Stimulated activated CD4-positive, alpha-beta T cell treated with anti-CD3 and anti-CD28 coated beads, Interleukin-2, amount 100 ng/mL, for 48 hours (primary cell): Measurements from ENCODE around the gene RABL2B.

Experiments
- DNase-seq, 2 donors: peaks; one replicate each; pipeline ENCODE4 v3.0.0-alpha.2; 2020

Gene RABL2B

DNA sequence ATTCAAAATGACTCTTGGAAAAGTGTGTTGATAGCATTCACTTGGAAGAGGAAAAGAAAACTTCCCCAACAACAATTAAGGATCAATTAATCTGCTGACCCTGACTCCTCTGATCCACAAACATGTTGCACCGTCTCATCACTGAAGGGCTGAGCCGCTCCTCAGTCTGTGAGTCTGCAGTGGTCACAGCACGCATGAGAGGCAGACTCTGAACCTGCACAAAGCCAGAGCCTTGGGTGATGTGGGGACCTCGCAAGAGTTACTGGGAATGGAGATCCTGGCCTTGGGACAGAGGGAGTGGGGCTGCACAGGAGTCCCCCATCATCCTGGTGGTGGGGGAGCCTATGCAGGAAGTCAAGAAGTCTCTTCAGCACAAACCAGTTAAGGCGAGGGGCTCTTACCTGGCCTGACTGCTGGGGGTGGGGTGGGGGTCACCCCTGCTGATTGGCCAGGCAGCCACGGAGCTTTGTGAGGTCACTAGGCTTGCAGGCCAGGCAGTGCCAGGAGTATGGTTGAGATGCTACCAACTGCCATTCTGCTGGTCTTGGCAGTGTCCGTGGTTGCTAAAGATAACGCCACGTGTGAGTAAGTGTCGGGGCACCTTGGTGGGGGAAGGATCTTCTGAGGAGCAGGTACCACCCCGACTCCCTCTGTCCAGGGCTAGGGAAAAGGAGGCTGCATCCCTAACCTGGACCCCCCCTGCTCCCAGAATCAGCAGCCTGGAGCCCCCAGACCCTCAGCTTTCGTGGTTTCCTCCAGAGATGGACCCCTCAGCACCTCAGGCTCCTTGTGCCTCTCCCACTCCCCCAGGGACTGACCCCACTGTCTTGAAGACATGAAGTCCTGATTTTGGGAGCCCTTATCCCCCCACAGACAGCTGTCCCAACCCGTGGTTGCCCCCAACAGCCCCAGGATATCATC is 45.4 kb downstream of the RABL2B start, which contains the start of gene ACR:
Gene ACR, plus strand, starts transcription at position 477 of the 921 bp plus-strand sequence. Its CDS starts 32 bp downstream, at position 509.
- DNase-seq = no peak

DNA sequence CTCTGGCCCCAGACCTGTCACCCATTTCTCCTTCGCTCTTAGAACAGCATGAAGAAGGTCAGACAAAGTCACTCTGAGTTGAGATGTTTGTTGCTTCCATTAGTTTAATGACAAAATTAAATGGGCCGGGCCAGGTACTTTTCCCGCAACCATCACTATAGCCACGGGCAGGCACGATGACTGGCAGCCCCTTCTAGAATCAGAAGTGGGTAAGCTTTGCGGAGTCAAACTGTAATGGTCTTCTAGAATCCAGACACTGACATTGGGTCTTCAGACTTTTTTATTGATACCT is 47.8 kb downstream of the RABL2B start:
- no peak for DNase-seq

DNA sequence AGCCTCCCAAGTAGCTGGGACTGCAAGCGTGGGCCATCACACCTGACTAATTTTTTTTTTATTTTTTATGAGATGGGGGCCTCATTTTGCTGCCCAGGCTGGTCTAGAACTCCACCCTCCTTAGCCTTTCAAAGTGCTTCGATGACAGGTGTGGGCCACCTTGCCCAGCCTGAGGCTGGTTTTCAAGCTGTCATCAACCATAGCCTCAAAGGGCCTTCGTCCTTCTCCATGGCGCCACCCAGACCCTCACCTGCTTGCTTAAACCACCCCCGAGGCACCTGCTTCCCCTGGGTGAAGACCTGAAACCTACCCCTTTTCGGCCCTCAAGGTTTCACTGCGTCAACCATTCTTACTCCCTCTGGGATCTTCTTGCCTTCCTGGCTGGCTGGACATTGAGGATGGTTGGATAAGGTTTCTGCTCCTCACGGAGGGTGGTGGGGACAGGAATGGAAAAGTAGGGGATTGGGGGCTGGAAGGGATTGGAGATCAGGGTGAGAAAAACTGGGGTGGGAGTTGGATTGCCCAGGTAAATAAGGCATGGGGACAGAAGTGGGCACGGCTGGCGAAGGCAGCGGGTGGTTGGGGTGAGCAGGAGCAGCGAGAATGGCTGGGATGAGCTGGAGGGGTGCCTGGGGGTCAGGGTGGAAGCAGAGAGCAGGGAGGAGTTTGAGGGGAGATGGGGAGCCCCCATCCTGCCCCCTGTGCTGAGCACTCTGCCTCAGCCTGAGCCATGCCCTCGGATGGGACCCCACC is 48.3 kb downstream of the RABL2B start:
- no peak for DNase-seq

DNA sequence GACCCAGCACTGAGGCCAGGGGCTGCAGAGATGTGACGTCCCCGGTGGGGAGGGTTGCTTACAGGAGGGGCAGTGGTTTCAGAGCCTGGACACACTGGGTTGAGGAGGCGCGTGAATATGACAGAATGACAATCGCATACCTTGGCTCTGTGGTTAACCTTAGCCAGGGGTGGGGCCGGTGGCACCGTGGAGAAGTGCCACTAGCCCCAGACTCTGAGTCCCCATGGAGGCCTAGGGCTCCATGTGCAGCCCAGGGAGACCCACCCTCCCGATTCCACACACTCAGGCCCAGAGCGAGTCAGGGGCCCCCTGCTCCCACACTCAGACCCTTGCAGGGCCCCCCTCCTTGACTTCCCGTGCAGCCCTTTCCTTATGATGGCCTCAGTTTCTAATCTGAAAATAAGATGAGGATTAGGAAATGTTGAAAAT is 49.1 kb downstream of the RABL2B start:
- no peak for DNase-seq

DNA sequence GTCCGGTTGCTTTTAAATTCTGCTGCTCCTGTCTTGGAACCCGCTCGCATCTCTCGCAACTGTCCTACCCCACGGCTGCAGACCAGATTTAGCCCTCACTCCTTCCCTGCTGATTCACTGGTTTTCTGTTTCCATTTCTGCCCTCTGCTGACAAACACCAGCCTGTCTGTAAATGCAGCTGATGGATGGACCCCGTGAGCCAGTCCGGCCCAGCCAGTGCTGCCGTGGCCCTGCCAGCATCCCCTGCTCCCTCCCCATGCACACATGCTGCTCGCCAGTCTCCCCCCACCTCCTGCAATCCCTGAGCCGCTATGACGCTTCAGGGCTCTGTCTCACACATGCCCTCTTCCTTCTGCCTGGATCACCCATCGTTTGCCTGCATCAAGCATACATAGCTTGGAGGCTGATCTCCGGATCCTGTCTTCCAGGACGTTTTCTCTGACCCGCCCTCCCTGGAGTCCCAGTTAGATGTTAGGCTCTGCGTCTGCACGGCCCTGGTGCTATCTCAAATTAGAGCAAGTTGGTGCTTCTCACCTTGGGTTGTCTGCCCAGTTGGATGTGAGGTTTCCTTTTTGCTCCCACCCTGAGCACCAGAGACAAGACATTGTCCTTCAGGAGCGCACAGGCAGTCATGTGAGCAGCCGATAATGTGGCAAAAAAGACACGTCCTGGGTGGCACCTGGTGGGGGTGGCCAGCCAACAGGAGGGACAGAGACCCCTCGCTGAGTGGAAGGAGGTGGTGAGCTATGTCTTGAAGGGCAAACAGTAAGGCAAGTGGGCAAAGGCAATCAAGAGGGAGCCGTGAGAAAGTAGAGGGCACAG is 49.7 kb downstream of the RABL2B start:
- no peak for DNase-seq

DNA sequence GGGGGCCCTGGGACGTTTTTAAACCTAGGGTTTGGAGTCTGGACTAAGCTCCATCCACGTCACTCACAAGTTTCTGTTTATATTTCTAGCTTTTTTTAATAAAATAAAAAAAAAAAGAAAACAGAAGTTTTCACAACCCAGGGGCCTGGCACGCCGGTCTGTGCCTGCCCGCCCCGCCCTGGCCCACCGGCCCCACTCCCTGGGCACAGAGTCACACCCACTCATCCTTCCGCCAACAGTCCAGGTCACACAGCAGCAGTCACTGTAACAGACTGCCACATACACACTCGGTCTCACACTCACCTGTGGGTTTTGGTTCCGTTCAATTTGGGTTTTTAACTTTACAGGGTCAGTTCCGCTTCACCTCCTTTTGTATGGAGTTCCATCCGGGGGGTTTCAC is 50.8 kb downstream of the RABL2B start:
- DNase-seq = no peak

DNA sequence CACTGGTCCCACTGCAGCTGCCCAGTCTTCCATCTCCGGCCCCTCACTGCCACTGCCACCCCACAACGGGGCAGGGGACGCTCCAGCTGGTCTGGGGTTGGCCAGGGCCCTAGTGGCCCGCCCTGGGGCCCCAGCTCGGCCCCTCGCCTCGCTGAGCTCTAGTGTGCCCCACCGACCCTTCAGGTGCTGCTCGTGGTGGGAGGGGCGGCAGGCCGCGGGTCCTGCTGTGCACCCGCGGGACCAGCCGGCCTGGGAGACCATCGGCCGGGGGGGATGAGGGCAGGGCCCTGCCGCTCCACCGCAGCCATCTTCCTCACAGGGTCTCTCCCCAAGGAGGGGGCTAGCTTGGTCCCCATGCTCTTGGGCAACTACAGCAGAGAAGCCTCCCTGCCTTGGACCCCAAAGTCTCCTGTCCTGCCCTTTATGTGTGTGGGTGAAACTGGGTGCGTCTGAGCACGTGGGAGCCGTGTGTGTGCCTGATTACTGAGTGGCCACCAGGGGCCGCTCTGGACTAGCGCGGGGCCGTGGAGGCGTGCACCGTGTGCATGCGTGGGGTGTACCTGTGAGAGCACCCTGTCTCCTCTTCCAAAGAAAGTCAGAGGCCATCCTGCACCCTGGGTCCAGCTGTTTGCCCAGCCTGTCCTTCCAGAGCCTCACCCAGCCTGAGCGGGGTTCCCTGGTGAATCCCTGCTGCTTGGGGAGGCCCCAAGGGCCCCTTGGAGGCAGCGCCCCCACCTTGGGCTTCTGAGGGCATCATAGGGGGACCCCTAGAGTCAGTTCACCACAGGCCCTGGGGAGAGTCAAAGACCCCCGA is 51.4 kb downstream of the RABL2B start:
- peak; percentile 50 to 55 for DNase-seq

DNA sequence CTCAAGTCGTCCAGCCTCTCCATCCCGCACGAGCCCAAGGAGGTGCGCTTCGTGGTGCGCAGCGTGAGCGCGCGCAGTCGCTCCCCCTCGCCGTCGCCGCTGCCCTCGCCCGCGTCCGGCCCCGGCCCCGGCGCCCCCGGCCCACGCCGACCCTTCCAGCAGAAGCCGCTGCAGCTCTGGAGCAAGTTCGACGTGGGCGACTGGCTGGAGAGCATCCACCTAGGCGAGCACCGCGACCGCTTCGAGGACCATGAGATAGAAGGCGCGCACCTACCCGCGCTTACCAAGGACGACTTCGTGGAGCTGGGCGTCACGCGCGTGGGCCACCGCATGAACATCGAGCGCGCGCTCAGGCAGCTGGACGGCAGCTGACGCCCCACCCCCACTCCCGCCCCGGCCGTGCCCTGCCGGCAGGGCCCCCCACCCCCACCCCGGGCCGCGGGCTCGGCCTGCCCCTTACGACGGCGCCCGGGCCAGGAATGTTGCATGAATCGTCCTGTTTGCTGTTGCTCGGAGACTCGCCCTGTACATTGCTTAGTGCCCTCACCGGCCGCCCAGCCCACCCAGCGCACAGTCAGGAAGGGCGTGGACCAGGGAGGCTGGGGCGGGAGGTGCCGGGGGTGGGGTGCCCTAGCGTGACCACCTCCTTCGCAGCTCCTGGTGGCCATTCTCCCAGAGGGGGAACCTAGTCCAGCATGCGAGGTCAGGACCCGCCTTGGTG is 52.3 kb downstream of the RABL2B start:
- no peak for DNase-seq

DNA sequence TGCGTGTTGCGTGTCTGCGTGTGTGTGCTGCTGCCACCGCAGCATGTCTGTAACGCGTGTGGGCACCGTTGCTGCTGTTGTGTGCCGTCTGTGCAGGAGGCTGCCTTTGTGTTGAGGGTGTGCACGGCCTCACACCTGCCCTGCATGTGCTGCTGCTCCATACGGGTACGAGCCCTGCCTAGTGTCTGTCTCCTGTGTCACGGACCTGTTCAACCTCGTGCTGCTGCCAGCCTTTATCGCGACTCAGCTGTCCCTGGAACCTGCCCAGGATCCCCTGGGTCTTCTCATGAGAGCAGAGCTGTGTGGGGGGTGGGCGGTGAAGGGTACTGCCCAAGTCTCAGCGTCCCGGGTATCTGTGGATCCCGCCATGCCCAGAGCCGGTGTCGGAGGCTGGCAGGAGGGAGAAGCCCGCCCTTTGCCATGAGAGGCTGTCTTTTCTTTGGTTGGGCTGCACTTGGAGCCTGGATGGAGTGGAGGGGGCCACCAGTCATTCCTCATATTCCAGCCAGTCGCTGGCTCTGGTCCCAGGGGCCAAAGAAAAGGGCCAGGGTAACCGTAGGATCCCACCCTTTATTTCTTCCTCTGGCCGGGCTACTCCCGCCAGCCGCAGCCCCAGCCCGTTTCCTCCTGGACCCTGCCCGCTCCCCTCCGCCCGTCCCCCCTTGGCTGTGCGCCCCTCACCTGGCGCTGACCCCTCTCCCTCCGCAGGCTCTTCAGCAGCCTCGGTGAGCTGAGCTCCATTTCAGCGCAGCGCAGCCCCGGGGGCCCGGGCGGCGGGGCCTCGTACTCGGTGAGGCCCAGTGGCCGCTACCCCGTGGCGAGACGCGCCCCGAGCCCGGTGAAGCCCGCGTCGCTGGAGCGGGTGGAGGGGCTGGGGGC is 53.2 kb downstream of the RABL2B start:
- DNase-seq = no peak

DNA sequence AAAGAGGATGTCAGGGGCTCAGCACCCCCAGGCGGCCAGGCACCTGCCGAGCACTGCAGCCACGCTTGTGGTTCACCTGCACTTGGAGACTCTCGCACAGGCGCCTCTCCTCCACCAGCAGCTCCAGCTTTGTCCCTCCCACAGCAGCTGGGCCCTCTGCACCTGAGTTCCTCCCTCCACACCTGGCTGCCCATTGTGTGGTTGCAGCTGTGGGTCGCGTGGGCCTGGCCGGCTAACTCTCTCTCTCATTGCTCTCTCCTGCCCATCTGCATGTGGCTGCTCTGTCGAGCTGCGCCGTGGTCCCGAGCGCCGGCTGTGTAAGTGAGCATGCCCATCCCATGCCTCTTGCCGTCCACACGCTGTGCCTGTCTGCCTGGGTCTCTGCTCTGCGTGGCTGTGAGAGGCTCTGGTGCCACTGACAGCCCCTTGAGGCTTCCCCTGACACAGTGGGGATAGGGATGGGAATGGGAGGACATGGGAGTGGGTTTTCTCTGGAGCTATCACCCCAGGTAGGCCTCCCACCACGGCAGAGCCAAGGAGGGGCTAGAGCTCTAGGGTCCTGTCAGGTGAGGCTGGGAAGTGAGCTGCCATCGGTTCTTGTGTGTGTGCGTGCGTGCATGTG is 53.9 kb downstream of the RABL2B start:
- no peak for DNase-seq

DNA sequence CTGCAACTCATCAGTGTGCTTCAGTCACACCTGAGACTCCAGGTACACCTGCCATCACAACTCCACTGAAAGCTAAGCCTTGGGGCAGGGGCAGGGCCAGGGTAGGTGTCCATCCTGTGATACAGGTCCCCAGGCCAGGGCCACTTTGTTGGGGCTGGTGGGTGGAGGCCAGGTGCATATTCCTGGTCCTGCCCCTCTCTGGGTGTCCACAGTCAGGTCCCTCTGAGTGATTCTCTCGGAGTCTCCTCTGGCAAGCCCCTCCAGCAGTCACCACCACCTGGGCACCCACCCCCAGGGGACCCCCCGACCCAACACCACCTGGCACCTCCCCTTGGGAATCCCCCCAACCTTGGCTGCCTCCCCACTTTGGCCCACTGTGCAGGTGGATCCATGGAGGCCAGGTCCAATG is 54.9 kb downstream of the RABL2B start:
- DNase-seq = no peak

DNA sequence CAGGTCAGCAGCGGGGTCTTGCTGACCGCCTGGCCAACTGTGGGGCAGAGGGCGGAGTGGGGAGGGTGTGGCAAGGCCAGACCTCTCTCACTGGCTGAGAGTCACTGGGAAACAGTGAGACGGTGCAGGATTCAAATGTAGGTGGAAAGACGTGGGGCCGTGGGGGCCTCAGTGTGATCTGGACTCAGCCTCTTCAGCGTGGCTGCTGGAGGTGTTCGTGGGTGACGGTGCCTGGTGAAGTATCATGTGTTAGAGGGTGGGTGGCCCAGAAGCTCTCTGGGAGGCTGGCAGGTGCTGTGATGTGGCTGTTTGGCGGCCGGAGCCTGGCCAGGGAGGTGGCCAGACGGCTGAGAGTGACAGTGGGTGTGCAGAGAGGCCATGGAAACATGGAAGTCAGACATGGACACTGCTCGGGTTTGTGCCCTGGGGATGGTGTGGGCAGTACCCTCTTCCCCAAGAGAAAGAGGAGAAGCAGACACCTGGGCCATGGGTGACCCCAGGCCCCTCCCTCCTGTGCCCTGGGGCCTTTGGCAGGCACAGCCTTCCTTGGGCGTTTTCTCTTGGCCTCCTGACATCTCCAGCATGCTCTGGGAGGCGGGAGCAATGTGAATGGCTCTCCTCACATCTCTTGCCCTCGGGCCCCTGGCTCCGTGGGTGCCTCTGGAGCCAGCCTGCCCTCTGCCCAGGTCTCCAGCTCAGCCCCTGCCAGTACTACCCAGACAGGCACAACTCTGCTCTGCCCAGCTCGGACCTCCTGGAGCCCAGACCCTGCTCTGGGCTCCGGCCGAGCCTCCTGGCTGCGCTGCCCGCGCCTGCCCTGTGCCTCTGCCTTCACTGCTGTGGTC is 55.5 kb downstream of the RABL2B start:
- DNase-seq = no peak

DNA sequence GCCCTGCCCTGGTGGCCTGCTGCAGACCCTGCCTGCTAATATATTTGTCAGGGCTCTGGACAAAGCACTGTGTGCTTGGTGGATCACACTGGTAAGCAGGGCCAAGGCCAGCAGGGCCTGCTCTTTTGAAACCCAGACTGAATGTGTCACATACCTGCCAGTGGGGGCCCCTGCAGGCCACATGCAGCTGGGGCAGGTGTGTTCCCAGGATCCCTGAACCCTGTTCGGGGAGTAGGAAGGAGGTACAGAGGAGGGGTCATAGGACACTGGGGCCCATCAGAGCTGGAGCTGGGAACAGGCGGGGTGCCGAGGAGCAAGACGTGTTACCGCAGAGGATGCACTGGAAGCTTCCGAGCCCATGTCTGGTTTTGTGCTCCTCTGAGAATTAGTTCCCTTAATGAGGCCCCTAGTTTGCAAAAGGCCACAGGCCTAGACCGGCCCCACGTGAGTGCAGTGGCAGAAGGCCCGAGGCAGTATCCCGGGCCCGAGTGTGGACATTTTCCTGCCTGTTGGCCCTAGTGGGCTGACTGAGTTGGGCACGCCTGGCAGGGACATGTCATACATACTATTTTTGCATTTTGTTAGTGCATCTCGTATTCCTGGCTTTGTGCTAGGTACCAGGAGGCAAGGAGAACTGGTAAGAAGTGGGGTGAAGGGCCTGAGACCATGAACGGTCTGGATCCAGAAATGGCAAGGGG is 56.6 kb downstream of the RABL2B start:
- DNase-seq = no peak

DNA sequence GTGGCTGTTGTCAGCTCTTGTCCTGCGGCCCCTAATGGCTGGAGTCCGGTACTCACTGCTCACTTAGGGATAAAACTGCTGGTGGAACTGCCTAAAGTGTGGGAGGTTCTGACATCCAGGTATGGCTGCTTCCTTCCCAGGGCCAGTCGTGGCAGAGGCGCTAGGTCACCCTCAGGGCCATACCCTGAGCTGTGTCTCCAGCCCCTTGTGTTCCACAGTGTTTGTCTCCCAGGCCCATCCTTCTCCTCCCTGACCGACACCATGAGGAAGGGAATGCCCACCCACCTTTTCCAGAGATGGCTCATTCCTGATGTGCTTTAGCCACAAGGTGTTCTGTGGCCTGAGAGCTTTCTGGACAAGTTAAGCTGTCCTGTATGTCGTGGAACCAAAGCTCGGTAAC is 57.8 kb downstream of the RABL2B start:
- DNase-seq = no peak

DNA sequence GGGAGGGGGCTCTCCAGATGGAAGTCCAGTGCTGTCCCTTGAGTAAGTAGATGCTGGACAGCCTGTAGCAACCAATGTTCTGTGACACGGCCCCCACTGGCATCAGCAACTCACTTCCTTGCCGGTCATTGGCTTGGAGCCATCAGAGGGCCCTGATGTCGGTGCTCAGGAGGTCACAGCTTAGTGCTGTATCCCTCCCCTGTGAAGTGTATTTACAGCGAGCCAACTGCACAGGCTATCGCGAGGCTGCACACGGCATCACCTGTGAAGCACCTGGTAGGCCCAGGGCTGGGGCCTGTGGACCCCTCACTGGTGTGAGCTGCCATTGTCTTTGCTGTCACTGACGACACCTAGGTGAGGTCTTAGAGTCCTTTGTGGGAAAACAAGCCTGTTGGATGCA is 58.8 kb downstream of the RABL2B start:
- DNase-seq = no peak

DNA sequence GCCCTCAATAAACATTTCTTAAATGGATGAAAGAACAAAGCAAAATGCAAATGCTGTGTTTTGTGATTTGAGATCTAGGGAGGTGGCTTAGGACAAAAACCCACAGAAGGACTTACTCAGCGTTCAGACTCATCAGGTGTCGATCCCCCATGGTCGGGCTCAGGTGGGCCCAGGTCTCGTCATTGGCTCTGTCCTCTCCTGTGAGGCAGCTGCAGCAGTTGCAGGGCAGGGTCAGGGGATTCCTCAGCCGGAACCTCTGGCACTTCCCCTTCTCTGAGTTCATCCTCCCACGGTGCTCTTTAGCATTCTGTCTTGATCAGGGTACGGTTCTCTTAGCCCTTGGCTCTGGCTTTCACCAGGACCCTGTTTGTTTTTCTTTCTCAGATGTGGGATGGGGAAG is 59.4 kb downstream of the RABL2B start:
- DNase-seq = no peak

DNA sequence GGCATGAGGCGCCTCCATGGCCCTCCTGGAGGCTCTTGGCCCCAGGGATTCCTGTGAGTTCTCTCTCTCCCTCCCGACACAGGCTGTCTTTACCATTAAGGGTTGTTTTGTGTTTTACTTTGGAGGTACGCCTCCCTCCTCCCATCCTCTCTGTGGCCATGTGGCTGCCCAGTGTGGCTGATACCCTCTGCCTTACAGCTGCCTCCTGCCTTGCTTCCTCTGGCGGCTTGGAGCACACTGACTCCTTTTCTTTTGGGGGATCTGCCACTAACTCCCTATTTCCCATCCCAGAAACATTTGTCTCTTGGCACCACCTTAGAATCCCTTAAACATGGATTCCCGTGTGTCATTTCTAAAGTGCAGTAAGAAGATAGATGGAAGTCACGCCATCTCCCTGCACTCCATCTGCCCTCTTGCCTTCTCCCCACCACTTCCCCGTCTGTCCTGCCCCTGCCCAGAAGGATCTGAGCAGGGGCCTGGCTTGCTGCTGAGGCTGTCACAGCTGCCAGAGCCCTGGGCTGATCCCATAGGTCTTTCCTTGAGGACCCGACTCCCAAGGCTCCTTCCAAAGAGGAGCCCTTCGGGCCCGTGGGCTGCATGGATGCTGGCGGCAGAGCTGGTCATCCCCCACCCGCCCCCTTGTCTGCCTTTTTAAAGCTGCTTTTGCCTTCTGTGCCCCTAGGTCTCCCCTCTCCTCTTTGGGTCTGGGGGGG is 60.6 kb downstream of the RABL2B start:
- DNase-seq = no peak
